ENCODE measurements around the gene RPL36.

GRCh38 chr19:5644037-5644436 is 46.1 kb upstream of the RPL36 start:
- no peak for TF ChIP-seq USF1 (IDR thresholded peaks at IDR 0.05; ENCODE audit: borderline replicate concordance, low read depth)
- no peak for TF ChIP-seq NRF1 (IDR thresholded peaks at IDR 0.05; ENCODE audit: low read depth, low read length)
- no peak for TF ChIP-seq GABPA (IDR thresholded peaks at IDR 0.05; ENCODE audit: low read depth)
- no peak for TF ChIP-seq CTCF (IDR thresholded peaks at IDR 0.05)
- TF ChIP-seq YY1 (IDR thresholded peaks at IDR 0.05; ENCODE audit: low read depth): no peak
- TF ChIP-seq TAF1 (IDR thresholded peaks at IDR 0.05; ENCODE audit: borderline replicate concordance, low read depth, low read length): no peak
- no peak for TF ChIP-seq SIN3A (IDR thresholded peaks at IDR 0.05; ENCODE audit: borderline replicate concordance, low read depth, low read length)
- TF ChIP-seq RXRA (IDR thresholded peaks at IDR 0.05; ENCODE audit: borderline replicate concordance, low read depth): no peak
- TF ChIP-seq FOSL2 (IDR thresholded peaks at IDR 0.05; ENCODE audit: borderline replicate concordance, low read depth): no peak
